Esophagus muscularis mucosa (tissue), 4 donors: ENCODE measurements around the gene AQP7.

ENCODE experiments used
- EP300 ChIP-seq: sonication (generic); formaldehyde crosslinking; IDR thresholded peaks from one replicate; pipeline ENCODE4 v1.6.1; 2017; ENCODE audit warnings: antibody characterized with exemption
- POLR2A ChIP-seq: fragments of 450-650 bp; IDR thresholded peaks from one replicate; pipeline ENCODE4 v1.6.1; 2017; ENCODE audit warnings: antibody characterized with exemption, moderate library complexity, mild to moderate bottlenecking, low read depth
- POLR2AphosphoS5 ChIP-seq, 2 donors: sonication (generic); formaldehyde crosslinking; IDR thresholded peaks; one replicate each; pipeline ENCODE4 v1.6.1; 2017; ENCODE audit warnings: antibody characterized with exemption in 2 of 2
- TF ChIP-seq, protein P1 (sequence below), 3 experiments: fragments of 200-600 bp in 2 of 3; fragments of 450-650 bp in 1 of 3; sonication (generic) in 2 of 3; IDR thresholded peaks; one replicate each; pipeline ENCODE4 v1.5.1; 2017 to 2019; ENCODE audit warnings: antibody characterized with exemption in 3 of 3, mild to moderate bottlenecking in 2 of 3, moderate library complexity in 1 of 3

DNA sequence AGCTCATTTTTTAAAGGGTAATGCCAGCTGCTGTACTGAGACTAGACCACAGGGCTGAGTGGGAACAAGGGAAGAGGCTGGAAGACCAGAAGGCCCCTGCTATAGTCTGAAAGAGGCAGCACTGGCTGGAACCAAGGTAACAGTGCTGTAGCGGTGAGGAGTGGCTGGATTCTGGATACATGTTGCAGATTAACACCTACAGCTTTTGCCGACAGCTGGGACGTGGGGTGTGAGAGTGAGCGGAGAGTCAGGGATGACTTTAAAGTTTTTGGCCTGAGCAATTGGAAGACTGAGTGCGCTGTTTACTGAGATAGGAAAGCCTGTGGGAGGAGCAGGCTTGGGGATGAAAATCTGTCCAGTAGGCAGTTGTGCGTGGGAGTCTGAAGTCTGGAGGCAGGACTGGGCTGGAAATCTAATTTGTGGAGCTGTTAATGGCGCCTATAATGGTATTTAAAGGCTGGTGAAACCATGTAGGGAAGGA lies 26.5 kb downstream of the AQP7 start:
- TF ChIP-seq, protein P1, sequence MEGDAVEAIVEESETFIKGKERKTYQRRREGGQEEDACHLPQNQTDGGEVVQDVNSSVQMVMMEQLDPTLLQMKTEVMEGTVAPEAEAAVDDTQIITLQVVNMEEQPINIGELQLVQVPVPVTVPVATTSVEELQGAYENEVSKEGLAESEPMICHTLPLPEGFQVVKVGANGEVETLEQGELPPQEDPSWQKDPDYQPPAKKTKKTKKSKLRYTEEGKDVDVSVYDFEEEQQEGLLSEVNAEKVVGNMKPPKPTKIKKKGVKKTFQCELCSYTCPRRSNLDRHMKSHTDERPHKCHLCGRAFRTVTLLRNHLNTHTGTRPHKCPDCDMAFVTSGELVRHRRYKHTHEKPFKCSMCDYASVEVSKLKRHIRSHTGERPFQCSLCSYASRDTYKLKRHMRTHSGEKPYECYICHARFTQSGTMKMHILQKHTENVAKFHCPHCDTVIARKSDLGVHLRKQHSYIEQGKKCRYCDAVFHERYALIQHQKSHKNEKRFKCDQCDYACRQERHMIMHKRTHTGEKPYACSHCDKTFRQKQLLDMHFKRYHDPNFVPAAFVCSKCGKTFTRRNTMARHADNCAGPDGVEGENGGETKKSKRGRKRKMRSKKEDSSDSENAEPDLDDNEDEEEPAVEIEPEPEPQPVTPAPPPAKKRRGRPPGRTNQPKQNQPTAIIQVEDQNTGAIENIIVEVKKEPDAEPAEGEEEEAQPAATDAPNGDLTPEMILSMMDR (IDR thresholded peaks at IDR 0.05): no peak
- TF ChIP-seq EP300: no peak
- TF ChIP-seq POLR2A: no peak
- TF ChIP-seq POLR2AphosphoS5 (IDR thresholded peaks at IDR 0.05): no peak
